VCaP (cell line): Measurements from ENCODE around the gene MFRP.
A peak's percentile ranks its signal among the peaks of the same experiment; 100 is the strongest.

Source experiments
- H3K27ac ChIP-seq: fragments of 450-650 bp; 2 replicates; pipeline ENCODE4 v1.5.1; 2017
- CTCF ChIP-seq: fragments of 450-650 bp; conservative IDR thresholded peaks from 2 replicates; pipeline ENCODE4 v1.5.1; 2017; ENCODE audit warnings: mild to moderate bottlenecking, moderate library complexity

Gene MFRP

DNA sequence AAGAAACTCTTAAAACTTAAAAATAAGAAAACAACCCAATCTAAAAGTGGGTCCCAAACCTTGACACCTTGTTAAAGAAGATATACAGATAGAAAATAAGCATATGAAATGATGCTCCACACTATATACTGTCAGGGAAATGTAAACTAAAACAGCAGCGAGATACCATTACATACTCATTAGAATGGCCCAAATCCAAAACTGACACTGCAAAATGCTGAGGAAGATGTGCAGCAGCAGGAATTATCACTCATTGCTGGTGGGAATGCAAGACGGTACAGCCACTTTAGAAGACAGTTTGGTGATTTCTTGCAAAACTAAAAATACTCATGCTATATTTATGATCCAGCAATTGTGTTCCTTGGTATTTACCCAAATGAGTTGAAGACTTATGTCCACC, 17.2 kb downstream of the MFRP start:
- H3K27ac ChIP-seq, result no peak overlapping the region
- TF ChIP-seq CTCF, result no peak

- no peak for TF ChIP-seq CTCF
- H3K27ac ChIP-seq, result no peak overlapping the region
Measured at GRCh38 chr11:119324189-119324588, 22.3 kb downstream of the MFRP start.

DNA sequence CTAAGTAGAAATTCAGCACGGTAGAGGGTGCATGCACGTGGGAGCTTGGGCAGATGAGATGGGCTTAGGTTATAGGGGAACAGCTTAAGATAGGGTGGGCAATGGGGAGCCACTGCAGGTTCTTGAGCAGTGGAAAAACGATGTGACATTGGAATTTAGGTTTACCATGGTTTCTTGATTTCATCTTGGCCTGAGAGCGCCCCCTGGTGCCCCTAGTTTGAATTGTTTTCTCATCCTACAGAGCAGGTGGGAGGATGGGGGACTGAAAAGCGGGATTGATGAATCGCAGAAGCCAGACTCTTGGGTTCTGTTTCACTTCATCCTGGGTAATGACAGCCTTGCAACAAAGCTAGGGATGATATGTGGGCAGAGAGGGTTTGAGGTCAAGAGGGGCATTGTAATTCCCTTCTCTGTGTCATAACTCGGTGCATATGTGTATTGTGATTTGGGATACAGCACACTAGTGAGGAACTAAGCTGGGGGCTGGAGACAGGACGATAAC, 22.9 kb downstream of the MFRP start:
- TF ChIP-seq CTCF, result peak; percentile 91
- no peak overlapping the region for H3K27ac ChIP-seq

DNA sequence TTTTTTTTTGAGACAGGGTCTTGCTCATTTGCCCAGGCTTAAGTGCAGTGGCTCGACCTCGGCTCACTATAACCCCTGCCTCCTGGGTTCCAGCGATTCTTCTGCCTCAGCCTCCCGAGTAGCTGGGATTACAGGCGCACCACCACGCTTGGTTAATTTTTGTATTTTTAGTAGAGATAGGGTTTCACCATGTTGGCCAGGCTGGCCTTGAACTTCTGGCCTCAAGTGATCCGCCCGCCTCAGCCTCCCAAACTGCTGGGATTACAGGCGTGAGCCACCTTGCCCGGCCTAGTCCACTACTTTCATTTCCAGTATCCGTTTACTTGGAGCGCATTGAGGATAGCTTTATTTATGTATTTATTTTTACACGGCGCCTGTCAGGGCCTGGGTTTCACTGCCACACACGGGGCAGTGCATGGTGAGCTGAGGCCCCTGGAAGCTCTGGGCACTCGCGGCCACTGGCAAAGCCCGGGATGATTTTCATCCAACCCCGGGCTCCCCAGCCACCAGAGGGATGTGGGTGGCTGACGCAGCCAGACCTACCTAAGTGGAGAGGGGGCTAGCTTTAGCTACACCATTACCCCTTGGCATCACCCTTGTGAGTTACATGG, 23.5 kb downstream of the MFRP start:
- H3K27ac ChIP-seq, result no peak overlapping the region

DNA sequence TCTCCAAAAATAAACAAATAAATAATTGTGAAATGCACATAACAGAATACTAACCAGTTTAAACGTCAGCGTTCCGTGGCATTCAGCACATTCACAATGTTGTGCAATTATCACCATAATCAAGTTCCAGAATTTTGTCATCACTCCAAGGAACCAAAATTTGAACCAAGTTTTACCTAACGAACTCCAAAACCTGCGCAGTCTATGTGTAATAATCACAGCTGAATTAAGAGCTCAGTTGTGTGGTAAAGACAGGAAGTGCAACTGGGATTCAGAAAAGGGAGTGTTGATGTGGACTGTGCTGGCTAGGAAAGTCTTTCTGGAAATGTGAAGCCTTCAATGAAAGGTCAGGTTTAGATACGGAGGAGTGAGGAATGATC, 24.2 kb downstream of the MFRP start:
- no peak for TF ChIP-seq CTCF
- no peak overlapping the region for H3K27ac ChIP-seq

More for the DNA sequence above, 23.5 kb downstream of the MFRP start:
- no peak for TF ChIP-seq CTCF

DNA sequence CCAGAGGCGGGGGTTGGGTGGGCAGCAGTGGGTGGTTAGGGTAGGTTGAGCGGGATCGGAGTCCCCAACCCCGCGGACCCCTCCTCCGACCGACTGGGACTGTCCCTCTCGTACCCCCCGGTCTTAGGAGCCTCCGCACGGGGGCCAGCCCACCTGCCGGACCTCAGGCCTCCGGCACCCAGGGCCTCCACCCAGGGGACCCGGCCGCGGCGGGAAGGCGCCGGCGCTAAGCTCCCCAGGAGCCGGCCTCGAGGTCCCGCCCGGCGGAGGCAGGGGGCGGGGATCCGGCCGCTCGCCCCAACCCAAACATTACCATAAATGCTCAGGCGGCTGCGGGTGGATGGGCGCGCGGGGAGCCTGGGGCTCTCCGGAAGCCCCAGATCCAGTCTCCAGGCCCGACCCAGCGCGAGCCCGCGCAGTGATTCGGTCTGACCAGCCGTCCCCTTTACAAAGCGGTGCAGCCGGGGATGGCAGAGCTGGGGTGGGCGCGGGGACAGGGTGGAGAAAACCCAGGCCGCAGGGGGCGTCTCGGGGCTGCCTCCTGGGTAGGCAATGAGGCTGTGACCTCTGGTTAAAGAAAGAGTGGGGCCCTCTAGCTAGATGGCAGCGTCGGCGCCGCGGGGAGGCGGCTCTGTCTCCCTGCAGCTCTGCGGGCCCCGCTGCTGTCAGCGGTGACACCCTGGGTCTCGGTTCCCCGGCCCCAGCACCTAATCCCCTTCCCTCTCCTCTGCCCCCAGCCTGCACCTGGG, 25.6 kb downstream of the MFRP start:
- peak overlapping the region; percentile 72; the same call in 1 of the 2 replicates for H3K27ac ChIP-seq
- TF ChIP-seq CTCF, result no peak

GRCh38 chr11:119320240-119320775, 26.2 kb downstream of the MFRP start:
- H3K27ac ChIP-seq, result peak overlapping the region; percentile 72; the same call in 1 of the 2 replicates
- TF ChIP-seq CTCF, result no peak
